ENCODE results near the gene ATP6V1C2.

Gene ATP6V1C2

GRCh38 chr2:10733566-10733925 lies 12.1 kb downstream of the ATP6V1C2 start:
- no peak for DNase-seq (ENCODE audit: low spot score)

GRCh38 chr2:10733980-10734379 lies 12.6 kb downstream of the ATP6V1C2 start:
- DNase-seq (ENCODE audit: low spot score) = no peak

GRCh38 chr2:10738192-10738591 lies 16.8 kb downstream of the ATP6V1C2 start:
- no peak for DNase-seq (ENCODE audit: low spot score)

GRCh38 chr2:10740226-10740625 lies 18.8 kb downstream of the ATP6V1C2 start:
- no peak for DNase-seq (ENCODE audit: low spot score)

GRCh38 chr2:10741139-10741538 lies 19.7 kb downstream of the ATP6V1C2 start:
- no peak for DNase-seq (ENCODE audit: low spot score)

GRCh38 chr2:10742666-10743065 lies 21.2 kb downstream of the ATP6V1C2 start:
- DNase-seq (ENCODE audit: low spot score) = no peak

GRCh38 chr2:10750610-10751009 lies 29.2 kb downstream of the ATP6V1C2 start:
- no peak for DNase-seq (ENCODE audit: low spot score)

- no peak for DNase-seq (ENCODE audit: low spot score)
Measured at GRCh38 chr2:10752236-10752635, 30.8 kb downstream of the ATP6V1C2 start.

- no peak for DNase-seq (ENCODE audit: low spot score)
Measured at GRCh38 chr2:10753156-10753555, 31.7 kb downstream of the ATP6V1C2 start.

GRCh38 chr2:10753876-10754275 lies 32.4 kb downstream of the ATP6V1C2 start:
- DNase-seq (ENCODE audit: low spot score) = no peak

GRCh38 chr2:10755621-10756020 lies 34.2 kb downstream of the ATP6V1C2 start:
- DNase-seq (ENCODE audit: low spot score) = no peak

GRCh38 chr2:10757814-10758286 lies 36.4 kb downstream of the ATP6V1C2 start:
- DNase-seq (ENCODE audit: low spot score) = no peak

GRCh38 chr2:10759151-10759714 lies 37.8 kb downstream of the ATP6V1C2 start:
- DNase-seq (ENCODE audit: low spot score) = no peak

GRCh38 chr2:10760794-10761504 lies 39.5 kb downstream of the ATP6V1C2 start:
- DNase-seq (ENCODE audit: low spot score) = no peak

GRCh38 chr2:10761591-10761990 lies 40.2 kb downstream of the ATP6V1C2 start:
- no peak for DNase-seq (ENCODE audit: low spot score)

GRCh38 chr2:10762651-10763460 lies 41.4 kb downstream of the ATP6V1C2 start:
- no peak for DNase-seq (ENCODE audit: low spot score)

- no peak for DNase-seq (ENCODE audit: low spot score)
Measured at GRCh38 chr2:10763461-10763800, 42.0 kb downstream of the ATP6V1C2 start.

GRCh38 chr2:10764096-10764785 lies 42.8 kb downstream of the ATP6V1C2 start:
- no peak for DNase-seq (ENCODE audit: low spot score)

GRCh38 chr2:10764896-10765295 lies 43.5 kb downstream of the ATP6V1C2 start:
- no peak for DNase-seq (ENCODE audit: low spot score)

GRCh38 chr2:10765461-10765860 lies 44.0 kb downstream of the ATP6V1C2 start:
- no peak for DNase-seq (ENCODE audit: low spot score)

GRCh38 chr2:10765914-10766313 lies 44.5 kb downstream of the ATP6V1C2 start:
- DNase-seq (ENCODE audit: low spot score) = no peak

- DNase-seq (ENCODE audit: low spot score) = no peak
Measured at GRCh38 chr2:10768063-10768507, 46.7 kb downstream of the ATP6V1C2 start.
